NCI-H2196 (cell line): ENCODE data around the gene LRRC53.
A peak's percentile ranks its signal among the peaks of the same experiment; 100 is the strongest.

Source experiments
- DNase-seq: peaks from one replicate; lab custom pipeline; 2025; ENCODE audit not compliant: unreplicated experiment; lab: John Stamatoyannopoulos, UW

Gene LRRC53

DNA sequence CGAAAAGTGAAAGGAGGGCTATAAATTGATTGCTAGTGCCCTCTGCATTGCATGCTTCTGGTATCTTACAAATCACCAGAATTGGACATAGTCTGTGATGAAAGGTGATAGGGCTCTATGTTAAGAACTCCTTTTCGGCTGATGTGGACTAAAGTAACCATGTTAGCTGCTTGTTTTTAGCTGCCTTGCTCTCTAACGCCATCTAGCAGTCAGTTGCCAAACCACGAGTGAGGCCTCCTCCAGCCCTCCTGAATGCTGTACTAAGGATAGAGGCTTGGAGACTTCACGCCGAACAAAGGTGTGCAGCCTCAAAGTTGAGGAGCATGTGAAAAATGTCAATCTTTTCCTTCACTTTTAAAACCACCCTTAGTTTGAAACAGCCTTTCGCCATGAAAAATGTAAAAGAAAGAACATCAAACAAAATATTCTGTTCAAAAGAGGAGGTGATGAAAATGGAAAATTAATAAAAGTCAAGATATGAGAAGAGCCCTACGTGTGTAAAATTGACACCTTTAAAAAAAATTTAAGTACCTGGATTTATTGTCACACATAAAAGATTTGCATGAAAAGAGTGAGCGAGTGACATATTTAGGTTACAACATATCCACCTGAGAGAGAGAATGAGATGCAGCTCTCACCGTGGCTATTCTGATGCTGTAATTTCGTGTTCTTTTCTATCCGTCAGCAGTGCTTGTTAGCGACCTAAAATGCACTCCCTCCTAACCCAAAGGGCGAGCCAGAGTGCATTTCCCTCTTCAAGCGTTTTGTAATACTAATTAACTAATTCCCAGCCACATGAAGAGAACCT lies 8.1 kb downstream of the LRRC53 start:
- DNase-seq = peak; percentile 55

DNA sequence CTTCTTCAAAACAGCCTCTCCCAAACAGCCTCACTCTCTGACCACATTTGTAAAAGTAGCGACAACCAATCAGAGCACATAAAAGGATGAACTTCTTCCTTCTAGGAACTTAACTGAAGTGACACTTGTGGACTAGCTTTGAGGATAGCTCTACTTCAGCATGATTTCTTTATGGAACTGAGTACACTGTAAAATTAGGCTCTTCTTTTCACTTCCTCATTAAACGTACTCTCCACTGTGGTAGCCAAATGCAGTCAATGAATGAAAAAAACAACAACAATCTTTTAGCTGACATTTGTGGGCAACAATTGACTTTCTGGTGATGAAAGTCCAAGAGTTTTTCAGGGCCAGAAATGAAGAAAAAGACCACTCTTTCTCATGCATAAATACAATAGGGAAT lies 9.6 kb downstream of the LRRC53 start:
- DNase-seq = no peak

DNA sequence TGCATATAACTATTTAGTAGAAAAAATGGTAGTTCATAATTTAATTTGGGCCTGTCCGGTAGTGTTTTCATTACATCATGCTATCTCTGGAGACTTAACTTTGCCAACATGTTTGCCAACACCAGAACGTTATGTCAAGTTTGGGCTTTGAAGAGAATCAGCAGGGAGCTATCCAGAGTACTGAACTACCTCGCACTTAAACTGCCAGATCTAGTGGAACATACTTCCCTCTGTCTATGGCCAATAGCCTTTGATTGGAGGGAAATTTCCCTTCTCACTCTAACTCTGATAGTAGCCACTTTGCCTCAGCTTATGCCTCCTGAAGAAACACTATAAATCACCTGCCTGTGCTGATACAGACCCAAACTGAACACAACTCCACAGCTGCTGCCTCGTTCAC lies 10.0 kb downstream of the LRRC53 start:
- DNase-seq = no peak

DNA sequence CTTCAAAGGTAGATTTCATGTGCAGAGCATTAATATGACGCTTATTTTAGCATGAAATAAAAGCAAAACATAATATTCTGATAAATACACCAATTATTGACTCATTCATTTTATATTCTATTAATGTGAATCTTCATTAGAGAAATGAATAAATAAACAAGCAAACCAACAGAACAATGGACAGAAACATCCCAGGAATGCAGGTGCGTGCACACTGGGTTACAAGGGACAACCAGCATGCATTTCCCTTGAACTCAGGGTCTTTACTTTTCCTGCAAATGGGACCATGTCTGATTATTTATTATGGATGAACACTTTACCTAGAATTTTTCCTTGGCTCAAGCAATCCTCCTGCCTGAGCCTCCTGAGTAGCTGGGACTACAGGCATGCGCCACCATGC lies 13.5 kb downstream of the LRRC53 start:
- DNase-seq = no peak

DNA sequence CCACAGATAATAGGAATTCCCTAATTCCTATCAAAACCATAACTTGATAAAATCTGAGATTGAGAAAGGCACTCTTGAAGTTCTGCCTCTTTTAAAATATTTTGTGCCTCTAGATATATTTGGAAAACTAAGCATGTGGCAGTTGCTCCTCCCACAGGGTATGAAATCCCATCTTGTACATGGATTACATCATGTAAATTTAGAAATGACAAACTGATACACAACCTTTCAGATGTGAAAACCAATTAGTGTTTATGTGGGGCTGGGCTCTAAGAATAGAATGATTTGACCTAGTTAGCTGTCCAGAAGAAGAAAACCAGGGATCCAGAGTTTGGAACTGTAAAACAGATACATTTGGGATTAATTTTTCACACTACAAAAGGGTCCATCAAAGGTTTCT lies 15.7 kb downstream of the LRRC53 start:
- DNase-seq = no peak

DNA sequence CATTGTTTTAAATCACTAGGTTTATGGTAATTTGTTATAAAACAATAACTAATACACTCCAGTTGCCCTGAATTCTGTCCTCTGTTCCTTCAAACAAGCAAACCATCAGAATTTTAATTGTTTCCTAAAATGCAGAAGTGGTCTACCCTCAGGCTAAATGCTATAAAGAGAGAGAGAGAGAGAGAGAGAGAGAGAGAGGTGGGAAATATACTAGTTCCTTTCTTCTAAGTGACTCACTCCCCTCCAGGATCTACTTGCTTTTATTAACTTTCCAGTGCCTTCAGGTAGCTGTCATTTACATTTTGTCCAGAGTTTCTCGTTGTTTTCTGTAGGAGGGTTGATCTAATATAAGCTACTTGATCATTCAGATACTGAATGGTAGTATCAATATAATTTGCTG lies 26.4 kb downstream of the LRRC53 start:
- DNase-seq = no peak

DNA sequence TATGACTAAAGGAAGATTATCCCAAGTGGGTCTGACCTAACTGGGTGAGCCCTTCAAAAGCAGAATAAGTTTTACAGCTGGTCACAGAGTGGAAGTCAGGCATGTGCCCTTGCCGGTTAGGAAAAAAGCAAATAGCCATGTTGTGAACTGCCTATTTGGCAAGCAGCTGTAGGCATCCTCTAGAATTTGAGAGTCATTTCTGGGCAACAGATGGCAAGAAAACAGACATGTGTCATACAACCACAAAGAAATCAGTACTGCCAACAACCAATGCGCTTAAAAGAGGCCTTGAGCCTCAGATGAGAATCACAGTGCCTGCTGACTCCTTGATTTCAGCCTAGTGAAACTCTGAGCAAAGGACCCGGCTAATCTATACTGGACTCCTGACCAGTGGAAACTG lies 26.8 kb downstream of the LRRC53 start:
- no peak for DNase-seq

DNA sequence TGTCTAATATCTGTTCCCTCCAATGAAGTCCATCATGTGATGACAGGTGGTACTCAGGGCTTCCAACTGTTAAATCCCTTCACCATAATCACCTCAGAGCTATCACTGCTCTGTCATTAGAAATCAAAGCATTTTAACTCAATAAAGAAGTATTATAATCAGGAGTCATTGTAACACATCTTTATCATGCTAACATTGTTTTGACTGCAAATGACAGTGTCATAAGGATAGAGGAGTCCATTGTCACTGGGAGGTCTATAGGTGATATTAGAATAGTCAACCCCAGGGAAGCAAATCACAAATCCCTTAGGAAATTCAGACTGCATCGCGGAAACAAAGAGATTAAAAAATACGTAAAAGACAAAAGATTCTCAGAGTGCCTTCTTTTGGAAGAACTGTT lies 30.8 kb downstream of the LRRC53 start:
- no peak for DNase-seq

DNA sequence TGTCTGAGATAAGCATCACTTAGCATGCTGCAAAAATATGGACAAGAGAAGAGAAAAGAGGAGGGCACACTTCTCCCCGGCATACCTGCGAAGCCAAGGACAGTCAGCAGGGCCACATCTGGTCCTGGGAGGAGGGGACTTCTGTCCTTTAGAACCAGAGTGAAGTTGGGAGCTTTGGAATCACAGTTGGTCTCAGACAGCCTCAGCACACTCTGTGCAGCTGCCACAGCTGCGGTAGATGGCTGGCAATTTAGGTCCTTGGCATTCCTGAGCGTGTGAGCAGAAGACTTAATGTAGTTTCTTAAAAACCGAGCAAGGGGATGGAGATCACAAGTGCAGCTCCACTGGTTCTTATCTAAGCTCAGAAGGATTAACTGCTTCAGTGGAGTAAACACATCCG lies 32.3 kb downstream of the LRRC53 start:
- no peak for DNase-seq

DNA sequence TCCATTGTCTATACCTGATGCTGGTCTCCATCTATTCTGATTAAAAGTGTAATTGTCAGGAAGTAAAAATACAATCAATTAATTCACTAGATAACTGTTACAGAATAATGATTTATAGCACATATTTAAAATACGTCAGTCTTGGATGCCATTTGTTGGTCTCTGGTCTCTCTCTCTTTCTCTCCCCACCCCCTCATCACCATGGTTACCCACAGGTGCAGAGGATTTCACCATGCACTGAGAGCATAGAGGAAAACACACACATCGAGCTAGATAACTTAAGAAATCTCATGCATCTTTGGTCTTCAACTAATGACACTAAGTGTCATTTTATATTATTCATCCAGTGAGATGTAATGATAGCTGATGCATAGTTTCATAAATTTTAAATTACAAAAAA lies 33.4 kb downstream of the LRRC53 start:
- DNase-seq = no peak

DNA sequence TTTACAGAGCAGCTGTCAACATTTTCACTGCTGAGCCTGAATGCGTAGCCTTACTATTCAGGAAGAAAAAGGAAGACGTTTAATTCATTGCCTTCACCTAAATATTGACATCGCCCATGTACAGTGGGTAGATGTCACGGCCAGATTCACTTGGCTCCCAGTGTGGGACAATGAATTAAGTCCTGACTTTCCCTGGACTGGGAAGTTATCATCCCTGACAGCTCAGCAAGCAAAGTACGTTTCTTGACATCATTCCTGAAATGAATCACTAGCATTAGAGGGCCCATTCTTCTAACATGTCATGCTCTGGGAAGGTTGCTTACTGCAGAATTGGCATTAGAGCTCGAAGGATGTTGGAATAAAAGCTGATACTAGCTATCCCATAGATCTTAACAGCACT lies 37.8 kb downstream of the LRRC53 start:
- no peak for DNase-seq

DNA sequence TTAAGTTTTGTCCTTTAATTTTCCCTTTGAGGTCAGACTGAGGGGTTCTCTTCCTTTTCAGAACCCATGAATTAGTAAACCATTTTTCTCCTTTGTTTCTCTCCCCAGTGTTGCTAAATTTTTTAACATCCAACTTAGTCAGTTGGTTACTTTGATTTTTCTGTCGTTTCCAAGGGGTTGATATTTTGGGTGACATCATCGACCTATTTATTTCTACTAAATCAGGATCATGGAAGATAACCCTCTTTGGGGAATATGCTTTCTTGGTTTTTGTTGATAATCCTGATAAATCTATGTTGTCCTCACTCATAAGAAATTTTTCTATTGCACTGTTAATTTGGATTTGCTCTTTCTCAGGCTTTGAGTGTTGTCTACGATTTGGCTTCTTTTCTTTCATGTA lies 40.9 kb downstream of the LRRC53 start:
- no peak for DNase-seq

DNA sequence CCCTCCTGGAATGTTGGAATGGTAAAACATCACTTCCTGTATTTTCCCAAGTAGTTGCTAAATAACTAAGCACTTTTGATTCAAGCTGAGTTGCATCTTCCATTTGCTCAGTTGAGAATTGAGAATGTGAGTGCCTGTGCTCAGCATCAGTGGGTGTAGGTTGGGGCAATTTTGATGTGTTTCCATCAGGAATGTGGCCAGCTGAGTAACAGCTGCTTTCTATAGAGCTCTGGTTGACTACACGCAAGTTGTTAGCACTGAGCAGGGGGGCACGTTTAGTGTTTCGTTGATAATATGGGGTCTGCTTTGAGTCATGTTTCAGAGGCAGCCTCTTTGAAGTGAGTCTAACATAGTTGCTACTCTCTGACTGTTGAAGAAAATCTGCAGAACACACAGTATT lies 41.5 kb downstream of the LRRC53 start:
- DNase-seq = no peak

DNA sequence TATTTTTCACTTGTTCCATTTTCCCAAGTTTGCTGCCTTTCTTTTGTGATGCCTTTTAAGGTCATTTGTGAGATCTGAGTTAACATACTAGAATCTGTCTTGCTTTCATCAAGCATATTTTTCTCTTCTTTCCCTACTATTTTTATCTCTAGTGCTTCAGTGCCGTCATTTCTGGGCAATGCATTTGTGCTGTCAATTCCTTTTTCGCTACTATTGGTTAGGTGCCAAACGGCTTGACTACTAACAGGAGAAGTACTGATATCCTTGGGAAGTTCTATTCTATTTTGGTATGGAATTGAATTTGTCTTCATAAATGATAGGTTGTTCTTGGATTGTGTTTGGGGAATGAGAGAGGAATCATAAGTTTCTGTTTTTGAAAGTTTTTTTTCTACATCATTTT lies 42.2 kb downstream of the LRRC53 start:
- DNase-seq = no peak

DNA sequence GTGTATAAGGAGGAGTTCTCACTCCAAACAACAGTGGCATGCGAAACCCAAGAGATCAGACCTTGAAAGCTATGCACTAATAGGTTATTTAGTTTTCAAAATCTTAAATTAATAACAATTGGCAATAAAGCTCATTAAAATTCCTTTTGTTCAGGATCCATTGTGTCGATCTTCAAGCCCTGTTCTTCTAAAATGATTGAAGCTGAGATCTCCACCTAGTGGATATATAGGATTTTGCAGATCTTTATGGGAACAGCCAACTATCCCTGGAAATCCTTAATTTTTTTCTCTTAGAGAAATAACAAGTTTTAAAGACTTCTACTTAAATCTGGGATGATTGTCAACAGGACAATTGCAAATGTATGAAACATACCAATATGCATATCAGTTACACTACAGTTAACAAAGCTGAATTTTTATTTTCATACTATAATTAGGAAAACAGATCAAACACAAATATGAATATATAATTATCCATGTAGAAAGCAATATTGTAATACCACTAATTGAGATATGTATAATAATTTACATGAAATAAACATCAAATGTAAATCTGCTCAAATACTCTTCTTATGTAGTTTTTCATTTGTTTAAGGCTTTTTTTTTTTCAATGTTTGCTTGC lies 43.3 kb downstream of the LRRC53 start:
- DNase-seq = peak; percentile 22

DNA sequence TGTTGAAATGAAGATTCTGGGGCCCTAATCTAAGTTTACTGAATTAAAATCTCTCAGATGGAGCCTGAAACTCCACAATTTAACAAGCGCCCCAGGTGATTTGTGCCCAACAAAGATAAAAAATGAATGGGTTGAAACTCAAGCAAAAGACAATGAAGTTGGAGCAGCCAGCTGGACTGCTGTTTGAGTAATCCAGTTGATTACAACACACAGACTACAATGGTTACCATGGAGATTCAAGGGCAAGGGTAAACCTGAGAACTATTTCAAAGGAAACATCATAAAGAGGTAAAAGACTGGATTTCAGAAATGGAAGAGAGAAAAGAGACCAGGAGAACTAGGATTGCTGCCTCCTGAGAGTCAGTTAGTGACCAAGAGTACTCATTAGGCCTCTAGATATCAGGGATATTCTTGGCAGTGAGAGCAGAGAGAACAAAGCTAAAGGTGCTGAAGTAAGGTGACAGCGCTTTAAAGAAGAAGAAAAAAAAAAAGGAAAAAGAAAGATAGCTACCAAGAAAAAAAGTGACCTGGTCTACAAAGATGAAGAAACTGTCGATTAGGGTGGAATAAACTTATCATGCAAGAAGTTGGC lies 44.5 kb downstream of the LRRC53 start:
- DNase-seq = no peak

DNA sequence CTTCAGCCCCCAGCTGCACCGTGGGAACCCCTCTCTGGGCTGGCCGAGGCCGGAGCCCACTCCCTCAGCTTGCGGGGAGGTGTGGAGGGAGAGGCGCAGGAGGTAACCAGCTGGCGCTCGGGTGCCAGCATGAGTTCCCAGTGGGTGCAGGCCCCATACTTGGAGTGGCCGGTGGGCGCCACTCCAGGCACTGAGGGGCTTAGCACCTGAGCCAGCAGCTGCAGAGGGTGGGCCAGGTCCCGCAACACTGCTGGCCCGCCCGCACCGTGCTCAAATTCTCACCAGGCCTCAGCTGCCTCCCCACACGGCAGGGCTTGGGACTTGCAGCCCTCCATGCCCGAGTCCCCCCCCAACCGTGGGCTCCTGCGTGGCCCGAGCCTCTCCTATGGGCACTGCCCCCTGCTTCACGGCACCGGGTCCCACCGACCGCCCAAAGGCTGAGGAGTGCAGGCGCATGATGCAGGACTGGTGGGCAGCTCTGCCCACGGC lies 47.2 kb downstream of the LRRC53 start:
- DNase-seq = no peak

DNA sequence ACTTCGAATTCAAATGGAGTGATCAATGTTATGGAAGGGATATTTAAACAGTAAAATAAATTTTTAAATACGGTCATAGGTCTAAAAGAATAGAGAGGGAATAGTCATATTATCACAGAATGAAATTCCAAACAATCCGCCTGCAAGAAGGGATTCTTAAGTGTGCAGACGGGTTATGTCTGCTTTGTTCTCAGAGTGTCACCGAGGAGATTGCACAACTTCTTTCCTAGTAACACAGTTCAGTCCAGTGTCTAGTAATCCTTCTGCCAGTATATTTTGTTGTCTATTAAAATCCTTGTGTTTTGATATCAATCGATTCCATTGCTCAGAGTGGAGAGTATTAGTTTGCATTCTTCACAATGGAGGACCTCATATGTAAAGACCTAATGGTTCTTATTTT lies 48.4 kb downstream of the LRRC53 start:
- DNase-seq = no peak

DNA sequence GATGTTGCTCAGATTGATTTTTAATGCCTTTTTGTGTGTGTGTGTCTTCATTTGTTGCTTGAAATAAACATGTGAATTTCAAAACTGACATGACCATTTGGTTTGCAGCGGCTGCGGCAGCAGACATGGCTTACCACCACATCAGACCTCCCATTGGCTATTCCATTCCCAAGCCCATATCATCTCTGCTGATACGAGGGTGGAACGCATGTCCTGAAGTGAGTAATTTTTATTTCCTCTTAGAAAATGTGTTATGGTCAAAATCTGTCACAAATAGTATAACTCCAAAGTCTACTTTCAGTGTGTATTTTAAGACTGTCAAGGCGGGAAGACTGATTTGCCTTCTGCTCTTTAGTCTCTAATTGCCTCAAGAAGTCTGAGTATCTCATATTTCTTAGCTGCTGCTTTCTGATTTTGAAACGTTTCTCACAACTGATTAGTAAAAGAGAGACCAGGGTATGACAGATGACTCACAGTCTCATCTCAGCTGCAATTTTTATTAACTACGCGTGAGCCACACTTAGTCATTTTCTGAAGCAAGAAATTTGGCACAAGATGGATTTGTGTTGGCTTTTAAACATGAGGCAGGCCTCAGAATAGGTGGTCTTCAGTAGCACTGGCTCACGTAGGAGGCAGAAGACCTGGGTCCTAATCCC lies 49.0 kb downstream of the LRRC53 start:
- no peak for DNase-seq

DNA sequence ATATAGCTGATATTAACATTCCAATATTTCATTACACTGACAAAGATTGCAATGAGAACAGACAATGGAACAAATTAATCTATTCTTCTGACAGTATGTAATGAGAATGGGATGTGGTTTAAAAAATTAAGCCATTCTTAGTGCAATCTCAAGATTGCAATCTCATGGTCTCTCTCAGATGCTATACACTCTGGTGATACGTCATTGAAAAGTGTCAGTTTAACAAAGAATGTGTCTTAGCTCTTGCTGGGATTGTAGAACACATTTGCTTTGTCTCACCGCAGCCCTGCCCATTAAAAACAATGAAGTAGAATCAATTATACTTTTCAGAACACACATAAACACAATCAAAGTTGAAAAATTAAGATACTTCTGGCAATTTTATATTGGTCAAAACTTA lies 55.2 kb downstream of the LRRC53 start:
- DNase-seq = no peak

DNA sequence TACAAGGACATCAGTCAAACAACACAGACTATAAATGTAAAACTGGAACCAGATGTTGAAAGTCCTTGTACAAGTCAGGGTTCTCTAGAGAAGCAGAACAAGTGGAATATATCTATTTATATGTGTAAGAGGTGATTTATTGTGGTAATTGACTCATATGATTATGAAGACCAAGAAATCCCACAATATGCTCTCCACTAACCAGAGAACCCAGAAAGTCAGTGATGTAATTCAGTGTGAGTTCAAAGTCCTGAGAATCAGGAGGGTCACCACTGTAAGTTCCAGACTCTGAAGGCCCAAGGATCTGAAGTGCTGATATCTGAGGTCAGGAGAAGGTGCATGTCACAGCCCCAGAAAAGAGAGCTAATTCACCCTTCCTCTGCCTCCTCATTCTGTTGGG lies 57.0 kb downstream of the LRRC53 start:
- no peak for DNase-seq

DNA sequence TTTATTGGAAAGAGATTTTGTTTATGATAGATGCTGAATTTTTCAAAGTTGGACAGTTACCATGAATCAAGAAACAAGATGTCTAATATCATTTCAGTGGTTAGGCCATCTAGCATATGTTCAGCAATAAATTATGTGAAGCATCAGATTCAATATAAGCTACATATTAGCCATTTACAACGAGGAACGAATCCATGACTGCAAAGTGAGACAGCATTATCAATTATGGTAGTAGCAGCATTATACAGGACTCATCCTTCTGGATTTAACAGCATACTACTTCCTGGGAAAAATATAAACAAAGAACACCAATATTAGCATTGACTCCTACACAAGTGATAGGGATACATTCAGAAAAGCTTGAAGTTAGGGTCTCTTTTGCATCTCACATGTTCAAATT lies 59.1 kb downstream of the LRRC53 start:
- DNase-seq = no peak
